SK-N-MC (cell line): ENCODE measurements around the gene ANKRD33B.
"Not testable (repeated sequence)": the region's sequence is repeated elsewhere in the genome, so short reads cannot be mapped to it uniquely, and the experiment has no call there.

Source experiments
- DNase-seq: peaks from one replicate; pipeline ENCODE4 v3.0.0-alpha.2; 2011; ENCODE audit warnings: low read depth, low spot score
- H3K27ac ChIP-seq: fragments of 200-600 bp; sonication (generic); 2 replicates; pipeline ENCODE4 v1.5.1; 2016; ENCODE audit warnings: mixed run types
- H3K36me3 ChIP-seq: fragments of 200-600 bp; sonication (generic); 2 replicates; pipeline ENCODE4 v1.6.1; 2017; ENCODE audit warnings: antibody characterized with exemption, low read length, mixed read lengths; ENCODE audit not compliant: insufficient read depth
- H3K4me3 ChIP-seq: fragments of 200-600 bp; sonication (generic); 2 replicates; pipeline ENCODE4 v1.5.1; 2016
- H3K9ac ChIP-seq: fragments of 200-600 bp; sonication (generic); 2 replicates; pipeline ENCODE4 v1.8.0; 2017; ENCODE audit warnings: mixed run types, mixed read lengths; ENCODE audit not compliant: insufficient read length
- H3K9me3 ChIP-seq: fragments of 200-600 bp; sonication (generic); 2 replicates; pipeline ENCODE4 v1.6.1; 2017; ENCODE audit warnings: low read depth, mild to moderate bottlenecking, antibody characterized with exemption, low read length, moderate library complexity, mixed read lengths
- EZH2 ChIP-seq: fragments of 200-600 bp; sonication (generic); IDR thresholded peaks from one replicate; pipeline ENCODE4 v1.6.1; 2017; ENCODE audit warnings: antibody characterized with exemption
- FOXP2 ChIP-seq: optimal IDR thresholded peaks from 2 replicates; pipeline ENCODE3; 2011; ENCODE audit warnings: mild to moderate bottlenecking, moderate library complexity; ENCODE audit not compliant: insufficient read depth; ENCODE audit errors: extremely low read length, control extremely low read depth
- POLR2AphosphoS5 ChIP-seq: IDR thresholded peaks from 2 replicates; pipeline ENCODE4 v1.6.1; 2012; ENCODE audit warnings: mild to moderate bottlenecking, low read depth, low read length, borderline replicate concordance

Gene ANKRD33B

DNA sequence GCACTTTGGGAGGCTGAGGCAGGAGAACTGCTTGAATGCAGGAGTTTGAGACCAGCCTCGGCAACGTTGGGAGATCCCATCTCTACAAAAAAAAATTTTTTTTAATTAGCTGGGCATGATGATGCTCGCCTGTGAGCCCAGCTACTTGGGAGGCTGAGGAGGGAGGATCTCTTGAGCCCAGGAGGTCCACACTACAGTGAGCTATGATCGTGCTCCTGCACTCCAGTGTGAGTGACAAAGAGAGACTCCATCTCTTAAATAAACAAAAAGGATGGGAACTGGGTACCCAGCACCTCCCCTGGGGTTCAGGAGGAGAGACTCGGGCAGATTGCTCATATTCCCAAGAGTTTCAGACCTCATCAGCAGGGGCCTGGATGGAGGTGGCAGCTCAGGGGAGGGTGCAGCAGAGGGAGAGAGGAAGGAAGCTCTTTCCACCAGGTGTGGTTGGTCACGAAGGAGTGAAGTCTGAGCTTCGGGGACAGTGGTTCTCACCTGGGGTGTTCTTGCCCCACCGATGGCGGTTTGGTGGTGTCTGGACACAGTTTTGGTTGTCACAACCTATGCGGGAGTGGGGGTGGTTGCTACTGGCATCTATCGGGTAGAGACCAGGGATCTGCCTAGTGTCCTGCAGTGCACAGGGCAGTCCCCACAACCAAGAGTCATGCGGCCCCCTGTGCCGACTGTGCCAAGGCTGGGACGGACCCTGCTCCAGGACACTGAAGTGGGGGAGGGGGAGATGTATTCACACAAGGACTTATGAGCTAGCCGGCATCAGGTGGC, 72.7 kb downstream of the ANKRD33B start:
- H3K27ac ChIP-seq = no peak overlapping the region
- H3K9ac ChIP-seq = no peak overlapping the region

DNA sequence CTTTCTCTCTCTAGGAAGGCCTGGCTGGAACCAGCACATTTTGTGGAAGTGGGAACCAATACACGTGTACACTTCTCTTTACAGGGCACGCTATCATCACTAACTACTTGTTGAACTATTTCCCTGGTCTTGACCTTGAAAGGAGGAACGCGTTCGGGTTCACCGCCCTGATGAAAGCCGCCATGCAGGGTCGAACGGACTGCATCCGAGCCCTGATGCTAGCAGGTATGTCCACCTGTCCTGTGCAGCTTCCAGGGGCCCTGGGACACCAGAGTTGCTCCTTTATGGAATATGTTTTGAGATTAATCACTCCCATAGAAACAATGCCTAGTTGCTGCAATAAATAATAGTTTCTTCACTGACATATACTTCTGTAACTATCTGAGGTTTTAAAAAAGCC, 74.1 kb downstream of the ANKRD33B start:
- Histone ChIP-seq H3K9me3 (no peaks in the 10 kb centered on the region), H3K9ac (no peak overlapping the region), H3K27ac (no peak overlapping the region), H3K36me3 (no peaks in the 10 kb centered on the region), H3K4me3 (no peak overlapping the region)
- DNase-seq = no peak
- no peak for TF ChIP-seq POLR2AphosphoS5
- TF ChIP-seq EZH2 = no peak
- TF ChIP-seq FOXP2 = no peak

More for the DNA sequence above, 72.7 kb downstream of the ANKRD33B start:
- TF ChIP-seq POLR2AphosphoS5 (no peak), FOXP2 (no peak), EZH2 (no peak)
- no peaks in the 10 kb centered on the region for H3K9me3 ChIP-seq
- DNase-seq = no peak
- H3K4me3 ChIP-seq = no peak overlapping the region
- no peaks in the 10 kb centered on the region for H3K36me3 ChIP-seq

DNA sequence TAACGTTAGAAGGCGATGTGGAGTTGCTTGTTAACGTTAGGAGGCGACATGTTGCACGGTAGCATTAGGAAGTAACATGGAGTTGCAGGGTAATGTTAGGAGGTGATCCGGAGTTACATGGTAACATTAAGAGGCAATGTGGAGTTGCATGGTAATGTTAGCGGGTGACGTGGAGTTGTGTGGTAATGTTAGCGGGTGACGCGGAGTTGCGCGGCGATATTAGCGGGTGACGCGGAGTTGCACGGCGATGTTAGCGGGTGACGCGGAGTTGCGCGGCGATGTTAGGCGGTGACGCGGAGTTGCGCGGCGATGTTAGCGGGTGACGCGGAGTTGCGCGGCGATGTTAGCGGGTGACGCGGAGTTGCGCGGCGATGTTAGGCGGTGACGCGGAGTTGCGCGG, 74.9 kb downstream of the ANKRD33B start:
- H3K9me3 ChIP-seq, DNase-seq, H3K27ac ChIP-seq, H3K9ac ChIP-seq, H3K36me3 ChIP-seq, H3K4me3 ChIP-seq: not testable (repeated sequence)

DNA sequence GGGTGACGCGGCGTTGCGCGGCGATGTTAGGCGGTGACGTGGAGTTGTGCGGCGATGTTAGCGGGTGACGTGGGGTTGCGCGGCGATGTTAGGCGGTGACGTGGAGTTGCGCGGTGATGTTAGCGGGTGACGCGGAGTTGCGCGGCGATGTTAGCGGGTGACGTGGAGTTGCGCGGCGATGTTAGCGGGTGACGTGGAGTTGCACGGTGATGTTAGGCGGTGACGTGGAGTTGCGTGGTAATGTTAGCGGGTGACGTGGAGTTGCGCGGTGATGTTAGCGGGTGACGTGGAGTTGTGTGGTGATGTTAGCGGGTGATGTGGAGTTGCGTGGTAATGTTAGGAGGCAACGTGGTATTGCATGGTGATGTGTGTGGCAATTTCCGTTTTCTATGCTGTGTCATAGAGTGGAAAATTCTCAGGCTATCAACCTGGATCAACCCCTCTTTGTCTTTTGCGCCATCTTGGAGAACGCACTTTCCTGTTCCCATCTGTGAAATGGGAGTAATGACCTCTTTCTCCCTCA, 76.0 kb downstream of the ANKRD33B start:
- H3K9me3 ChIP-seq = no peaks in the 10 kb centered on the region
- no peak overlapping the region for H3K27ac ChIP-seq
- no peak for DNase-seq
- no peak overlapping the region for H3K9ac ChIP-seq
- no peak overlapping the region for H3K4me3 ChIP-seq
- no peaks in the 10 kb centered on the region for H3K36me3 ChIP-seq
- TF ChIP-seq FOXP2 (no peak), EZH2 (no peak), POLR2AphosphoS5 (no peak)

DNA sequence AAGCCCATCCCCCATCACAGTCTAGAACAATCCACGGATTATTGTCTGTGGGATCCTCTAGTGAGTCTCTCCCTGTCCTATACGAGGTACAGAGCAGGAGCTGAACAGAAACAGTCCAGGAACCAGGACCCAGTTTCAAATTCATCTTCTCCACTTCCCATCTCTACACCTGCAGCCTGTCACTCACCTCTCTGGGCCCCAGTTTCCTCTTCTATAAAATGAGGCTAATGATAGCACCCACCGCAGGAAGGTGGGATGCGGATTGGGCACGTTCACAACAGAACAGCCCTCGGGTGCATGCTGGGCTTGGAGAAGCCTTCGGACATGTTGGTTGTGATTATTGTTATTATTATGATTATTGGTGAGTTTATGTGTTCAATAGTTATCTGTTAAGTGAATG, 78.5 kb downstream of the ANKRD33B start:
- Histone ChIP-seq H3K9me3 (no peaks in the 10 kb centered on the region), H3K27ac (no peak overlapping the region), H3K9ac (no peak overlapping the region), H3K36me3 (no peaks in the 10 kb centered on the region), H3K4me3 (no peak overlapping the region)
- no peak for TF ChIP-seq FOXP2
- TF ChIP-seq POLR2AphosphoS5 = no peak
- DNase-seq = no peak

DNA sequence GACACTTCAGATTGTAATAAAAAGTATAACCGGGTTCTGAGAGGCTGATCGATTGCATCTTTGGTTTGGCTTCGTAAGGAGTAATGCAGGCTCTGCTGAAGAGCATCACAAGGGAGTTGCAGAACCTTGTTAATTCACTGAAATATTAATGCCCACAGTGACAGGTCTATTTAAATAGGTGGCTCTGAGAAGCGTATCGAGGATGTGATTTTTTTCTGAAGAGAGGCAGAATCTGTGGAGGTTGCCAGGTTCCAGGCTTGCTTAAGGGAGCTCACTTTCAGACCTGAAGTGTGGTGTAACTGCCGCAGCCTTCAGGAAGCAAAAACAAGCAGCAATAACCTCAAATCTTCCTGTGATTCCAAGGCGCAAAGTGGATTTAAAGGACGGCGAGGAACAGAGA, 80.3 kb downstream of the ANKRD33B start:
- no peak overlapping the region for H3K4me3 ChIP-seq
- H3K27ac ChIP-seq = no peak overlapping the region
- TF ChIP-seq POLR2AphosphoS5 = no peak
- no peak for TF ChIP-seq FOXP2
- no peaks in the 10 kb centered on the region for H3K9me3 ChIP-seq
- no peak overlapping the region for H3K9ac ChIP-seq
- no peaks in the 10 kb centered on the region for H3K36me3 ChIP-seq
- DNase-seq = no peak

DNA sequence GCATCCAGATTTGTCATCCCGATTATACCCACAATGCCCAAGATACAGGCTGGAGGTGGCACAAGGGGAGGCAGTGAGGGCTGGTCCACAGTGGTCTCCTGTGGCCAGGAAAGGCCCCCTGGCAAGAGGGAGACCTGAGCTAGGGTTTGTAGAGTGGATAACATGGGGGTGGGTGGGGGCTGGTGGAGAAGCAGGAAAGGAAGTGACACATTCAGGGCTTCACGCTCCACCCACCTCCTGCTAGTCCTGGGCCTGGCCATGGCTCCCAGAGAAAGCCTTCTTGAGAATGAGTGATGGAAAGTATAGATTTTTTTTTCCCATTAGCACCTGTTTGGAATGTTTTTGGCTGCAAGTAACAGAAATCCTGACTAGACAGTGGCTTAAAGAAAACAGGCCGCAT, 81.3 kb downstream of the ANKRD33B start:
- no peak overlapping the region for H3K9ac ChIP-seq
- H3K36me3 ChIP-seq = no peaks in the 10 kb centered on the region
- no peak overlapping the region for H3K4me3 ChIP-seq
- no peak overlapping the region for H3K27ac ChIP-seq
- TF ChIP-seq FOXP2 = no peak
- TF ChIP-seq EZH2 = no peak
- TF ChIP-seq POLR2AphosphoS5 = no peak
- DNase-seq = no peak
- H3K9me3 ChIP-seq = no peaks in the 10 kb centered on the region

DNA sequence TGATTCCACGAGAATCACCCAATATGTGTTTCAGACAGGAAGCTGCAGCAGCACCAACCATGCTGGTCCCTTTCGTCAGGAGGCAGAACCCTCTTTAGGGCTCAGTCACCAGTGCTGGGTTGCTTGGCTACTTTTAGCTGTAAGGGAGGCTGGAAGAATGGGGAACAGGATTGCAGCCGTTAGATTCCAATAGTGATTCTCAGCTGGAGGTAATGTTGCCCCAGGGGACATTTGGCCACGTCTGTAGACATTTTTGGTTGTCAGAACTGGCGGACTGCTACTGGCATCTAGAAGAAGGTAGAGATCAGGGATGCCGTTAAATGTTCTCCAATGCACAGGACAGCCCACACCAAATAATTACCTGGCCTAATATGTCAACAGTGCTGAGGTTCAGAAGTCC, 81.8 kb downstream of the ANKRD33B start:
- no peaks in the 10 kb centered on the region for H3K36me3 ChIP-seq
- no peak for TF ChIP-seq EZH2
- no peak overlapping the region for H3K4me3 ChIP-seq
- no peaks in the 10 kb centered on the region for H3K9me3 ChIP-seq
- no peak overlapping the region for H3K9ac ChIP-seq
- DNase-seq = no peak
- H3K27ac ChIP-seq = no peak overlapping the region

DNA sequence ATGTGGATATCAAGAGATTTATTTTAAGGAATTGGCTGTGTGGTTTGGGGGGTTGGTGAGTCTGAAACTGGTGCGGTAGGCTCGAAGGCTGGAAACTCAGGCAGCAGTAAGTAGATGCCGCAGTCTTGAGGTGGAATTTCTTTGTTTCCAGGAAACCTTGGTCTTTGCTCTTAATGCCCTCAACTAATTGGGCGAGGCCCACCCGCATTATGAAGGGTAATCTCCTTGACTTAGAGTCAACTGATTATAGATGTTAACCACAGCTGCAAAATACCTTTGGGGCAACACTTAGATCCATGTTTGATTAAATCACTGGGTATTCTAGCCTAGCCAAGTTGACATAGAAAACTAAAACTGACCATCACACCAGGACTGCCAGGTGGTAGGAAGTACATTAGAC, 83.8 kb downstream of the ANKRD33B start:
- Histone ChIP-seq H3K9ac (no peak overlapping the region), H3K36me3 (no peaks in the 10 kb centered on the region), H3K27ac (no peak overlapping the region), H3K4me3 (no peak overlapping the region), H3K9me3 (no peaks in the 10 kb centered on the region)
- no peak for DNase-seq
- TF ChIP-seq EZH2 (no peak), FOXP2 (no peak), POLR2AphosphoS5 (no peak)
